CD4-positive, alpha-beta T cell treated with Interferon gamma for 1 hour (primary cell): Measurements from ENCODE around the gene C2.
"Not testable (repeated sequence)": the region's sequence is repeated elsewhere in the genome, so short reads cannot be mapped to it uniquely, and the experiment has no call there.

Experiments
- DNase-seq: peaks from one replicate; pipeline ENCODE4 v3.0.0-alpha.2; 2020

The C2 gene

GRCh38 chr6:31930962-31931361 lies 3.4 kb downstream of the C2 start:
- no peak for DNase-seq

GRCh38 chr6:31932137-31932536 lies 4.6 kb downstream of the C2 start:
- not testable (repeated sequence) for DNase-seq

GRCh38 chr6:31933537-31933936 lies 6.0 kb downstream of the C2 start:
- no peak for DNase-seq

- DNase-seq, result no peak
These were observed 7.5 kb downstream of the C2 start for GRCh38 chr6:31935021-31935420.

GRCh38 chr6:31935823-31936222 lies 8.3 kb downstream of the C2 start:
- DNase-seq, result no peak

- DNase-seq, result no peak
These were observed 12.7 kb downstream of the C2 start for GRCh38 chr6:31940256-31940664.

- no peak for DNase-seq
These were observed 16.2 kb downstream of the C2 start for GRCh38 chr6:31943742-31944141.

GRCh38 chr6:31945154-31945506 lies 17.6 kb downstream of the C2 start:
- no peak for DNase-seq

GRCh38 chr6:31945507-31946369 lies 18.2 kb downstream of the C2 start, which contains the start of gene CFB:
Gene CFB (plus strand): TSS chr6:31946095. CDS start chr6:31946222, 127 bp downstream.
- DNase-seq, result no peak

GRCh38 chr6:31946370-31946885 lies 18.9 kb downstream of the C2 start:
- DNase-seq, result no peak

- no peak for DNase-seq
These were observed 19.7 kb downstream of the C2 start for GRCh38 chr6:31947070-31947675.

- DNase-seq, result no peak
These were observed 20.3 kb downstream of the C2 start for GRCh38 chr6:31947864-31948263.

- no peak for DNase-seq
These were observed 20.8 kb downstream of the C2 start for GRCh38 chr6:31948306-31948705.

- DNase-seq, result no peak
These were observed 21.4 kb downstream of the C2 start for GRCh38 chr6:31948753-31949413.

GRCh38 chr6:31949926-31950548 lies 22.5 kb downstream of the C2 start:
- DNase-seq, result no peak

GRCh38 chr6:31952140-31952805 lies 24.8 kb downstream of the C2 start:
- peak; percentile 35 for DNase-seq

- DNase-seq, result no peak
These were observed 25.4 kb downstream of the C2 start for GRCh38 chr6:31952890-31953289.

- no peak for DNase-seq
These were observed 27.0 kb downstream of the C2 start for GRCh38 chr6:31954511-31954910.

GRCh38 chr6:31956796-31957195 lies 29.3 kb downstream of the C2 start:
- no peak for DNase-seq

GRCh38 chr6:31958412-31958740 lies 30.9 kb downstream of the C2 start:
- no peak for DNase-seq

- DNase-seq, result peak; percentile 99
These were observed 31.5 kb downstream of the C2 start, which contains the start of the genes NELFE and SKIC2 for GRCh38 chr6:31958741-31959739. Gene NELFE (minus strand): TSS chr6:31958971. CDS start chr6:31958446, 525 bp downstream. Gene SKIC2 (plus strand): TSS chr6:31959175. CDS start chr6:31959193, 18 bp downstream.
